Small intestine (tissue), 16 donors: ENCODE measurements around the gene C1orf122. TPM values are rescaled to one million over a fixed set of nuclear protein-coding genes. Genes with fewer than 3 reads are reported as not detected.

ENCODE experiments used
- DNase-seq, 2 donors: peaks; one replicate each; pipeline versions ENCODE4 v3.0.0 to v3.0.0-alpha.2; 2013
- FAIRE-seq: peaks from 2 replicates; lab custom pipeline; 2012; peaks lifted over from hg19 to GRCh38; lab: Jason Lieb, UNC
- H3K27ac ChIP-seq, 3 donors: one replicate each; pipeline ENCODE4 v1.5.1; 2013; ENCODE audit warnings: low read length in 2 of 3, mild to moderate bottlenecking in 2 of 3, control low read depth in 1 of 3, inconsistent platforms in 1 of 3, low read depth in 1 of 3, moderate library complexity in 1 of 3
- H3K27me3 ChIP-seq, 3 donors: one replicate each; pipeline ENCODE4 v1.6.1; 2013; ENCODE audit warnings: low read length in 3 of 3, inconsistent platforms in 1 of 3; ENCODE audit not compliant: control insufficient read depth in 3 of 3, insufficient read depth in 3 of 3
- H3K36me3 ChIP-seq, 3 donors: one replicate each; pipeline ENCODE4 v1.6.1; 2013; ENCODE audit warnings: low read length in 3 of 3, inconsistent platforms in 1 of 3, low read depth in 1 of 3, mild to moderate bottlenecking in 1 of 3, moderate library complexity in 1 of 3; ENCODE audit not compliant: control insufficient read depth in 3 of 3, insufficient read depth in 2 of 3
- H3K4me1 ChIP-seq, 3 donors: one replicate each; pipeline ENCODE4 v1.6.1; 2013; ENCODE audit warnings: low read length in 2 of 3, inconsistent platforms in 1 of 3, low read depth in 1 of 3, mild to moderate bottlenecking in 1 of 3, moderate library complexity in 1 of 3; ENCODE audit not compliant: control insufficient read depth in 3 of 3, insufficient read depth in 2 of 3
- H3K4me3 ChIP-seq, 3 donors: one replicate each; pipeline ENCODE4 v1.5.1; 2013; ENCODE audit warnings: low read length in 3 of 3, control low read depth in 1 of 3, inconsistent platforms in 1 of 3, low read depth in 1 of 3, mild to moderate bottlenecking in 1 of 3, moderate library complexity in 1 of 3
- H3K9me3 ChIP-seq, 2 donors: one replicate each; pipeline ENCODE4 v1.6.1; 2013; ENCODE audit warnings: low read depth in 1 of 2, low read length in 1 of 2; ENCODE audit not compliant: control insufficient read depth in 2 of 2, insufficient read depth in 1 of 2
- WGBS, 3 donors: extraction: QIAGEN DNeasy Blood & Tissue Kit; methylation state at CpG; one replicate each; pipeline ENCODE4 v1.1.7; 2013; 5-methylcytosine and 5-hydroxymethylcytosine counted together
- long read RNA-seq, 10 donors: transcript quantifications; one replicate each; lab custom pipeline, GENCODE V29; 2026
- polyA plus RNA-seq, 4 donors: library from polyadenylated mRNA; stranded (reverse) in 3 of 4; unstranded in 1 of 4; fragments of 200-250 nt in 3 of 4; fragments of 120-200 nt in 1 of 4; gene quantifications; one replicate each; pipeline versions ENCODE4 v1.2.1 to v1.2.3, GENCODE V29; 2013
- donor health status: healthy with polysubstance abuse.
- donor health status: control.
- donor health status: control.
- donor health status: Bipolar disorder and iron deficiency.
- donor health status: healthy.

C1orf122 gene
- 10 to 100 TPM; 29.6 to 44.0 (median 38.6) TPM for polyA plus RNA-seq
- long read RNA-seq, donor 1 = 0 reads
- long read RNA-seq, donor 2, transcript C1orf122-204 (3 exons, 1,234 nt) = major isoform, 6 of 9 reads
- long read RNA-seq, donor 2, partial matches to known transcripts = 0 of 9 reads
- long read RNA-seq, donor 2, other reads (novel, unspliced or antisense) = 0 of 9 reads
- long read RNA-seq, donor 3, transcript C1orf122-202 (2 exons, 2,229 nt) = major isoform, 17 of 34 reads
- long read RNA-seq, donor 3, transcript C1orf122-204 (3 exons, 1,234 nt) = minor isoform, 9 of 34 reads
- long read RNA-seq, donor 3, partial matches to known transcripts = 5 of 34 reads
- long read RNA-seq, donor 3, other reads (novel, unspliced or antisense) = 0 of 34 reads
- long read RNA-seq, donor 4, partial matches to known transcripts = 0 of 1 reads
- long read RNA-seq, donor 4, other reads (novel, unspliced or antisense) = 0 of 1 reads
- long read RNA-seq, donor 5, transcript C1orf122-202 (2 exons, 2,229 nt) = major isoform, 5 of 13 reads
- long read RNA-seq, donor 5, partial matches to known transcripts = 0 of 13 reads
- long read RNA-seq, donor 5, other reads (novel, unspliced or antisense) = 0 of 13 reads
- long read RNA-seq, donor 6, transcript C1orf122-202 (2 exons, 2,229 nt) = minor isoform, 7 of 30 reads
- long read RNA-seq, donor 6, transcript C1orf122-204 (3 exons, 1,234 nt) = major isoform, 12 of 30 reads
- long read RNA-seq, donor 6, partial matches to known transcripts = 7 of 30 reads
- long read RNA-seq, donor 6, other reads (novel, unspliced or antisense) = 0 of 30 reads
- long read RNA-seq, donor 7 = 0 reads
- long read RNA-seq, donor 8, partial matches to known transcripts = 0 of 7 reads
- long read RNA-seq, donor 8, other reads (novel, unspliced or antisense) = 0 of 7 reads
- long read RNA-seq, donor 9, transcript C1orf122-202 (2 exons, 2,229 nt) = major isoform, 5 of 7 reads
- long read RNA-seq, donor 9, partial matches to known transcripts = 0 of 7 reads
- long read RNA-seq, donor 9, other reads (novel, unspliced or antisense) = 0 of 7 reads
- long read RNA-seq, donor 10, transcript C1orf122-202 (2 exons, 2,229 nt) = minor isoform, 15 of 42 reads
- long read RNA-seq, donor 10, transcript C1orf122-204 (3 exons, 1,234 nt) = major isoform, 18 of 42 reads
- long read RNA-seq, donor 10, transcript C1orf122-201 (3 exons, 973 nt) = minor isoform, 9 of 42 reads
- long read RNA-seq, donor 10, partial matches to known transcripts = 0 of 42 reads
- long read RNA-seq, donor 10, other reads (novel, unspliced or antisense) = 0 of 42 reads

DNA sequence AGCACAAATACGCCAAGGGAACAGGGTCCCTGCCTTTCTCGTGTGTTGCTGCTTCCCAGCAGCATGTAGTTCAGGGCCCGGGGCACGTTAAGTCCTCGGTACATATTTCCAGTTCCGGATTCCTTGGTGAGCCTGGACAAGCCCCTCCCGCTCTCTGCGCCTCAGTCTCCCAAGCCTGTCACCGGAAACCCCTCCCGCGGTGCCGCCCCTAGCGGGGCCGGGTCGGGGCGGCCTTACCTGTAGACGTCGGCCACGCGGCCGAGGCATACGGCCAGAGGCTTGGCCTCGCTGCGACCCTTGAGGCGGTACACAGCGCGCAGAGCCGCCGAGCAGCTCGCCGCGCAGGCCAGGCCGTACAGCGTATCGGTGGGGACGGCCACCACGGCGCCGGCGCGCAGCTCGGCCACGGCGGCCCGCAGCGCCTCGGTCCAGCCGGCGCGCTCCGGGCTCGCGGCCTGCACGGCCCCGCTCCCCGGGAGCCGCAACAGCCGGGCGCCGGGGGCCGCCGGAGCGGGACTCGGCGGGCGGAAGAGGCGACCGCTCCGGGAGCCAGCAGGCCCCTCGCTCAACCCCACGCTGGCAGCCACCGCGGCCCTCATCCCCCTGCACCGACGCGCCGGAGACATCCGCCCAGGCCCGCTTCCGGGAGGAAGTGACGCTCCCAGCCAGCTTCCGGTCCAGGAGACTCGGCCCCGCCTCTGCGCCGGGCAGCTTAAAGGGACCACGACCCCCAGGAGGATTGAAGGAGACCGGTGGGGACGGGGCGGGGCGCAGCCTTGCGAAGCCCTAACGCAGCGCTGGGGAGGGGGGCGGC lies at the start of gene C1orf122, which contains the start of gene YRDC:
Gene C1orf122 (plus strand): TSS at position 236 of the 814 bp plus-strand sequence. CDS start 615 bp downstream, outside the sequence.
Gene YRDC (minus strand): TSS at position 654 of the 814 bp plus-strand sequence. CDS start 28 bp downstream, at position 626.
- H3K27ac ChIP-seq = peak within 1 kb of the TSS; percentile 71 to 98 (median 85)
- 0% methylated on average over 62 to 95 of the region's 95 CpGs for WGBS, 3 donors
- H3K4me3 ChIP-seq = peak within 1 kb of the TSS; percentile 71 to 86 (median 76)
- peak; percentile 94 to 96 for DNase-seq
- H3K4me1 ChIP-seq = peaks cover 2 to 7% (median 5%) of the 10 kb centered on the region in 3 donors
- H3K9me3 ChIP-seq = no peaks in the 10 kb centered on the region
- no peaks in the 10 kb centered on the region for H3K27me3 ChIP-seq
- peaks cover 15 to 42% (median 17%) of the 10 kb centered on the region in 3 donors for H3K36me3 ChIP-seq
- no peak for FAIRE-seq

- Histone ChIP-seq H3K9me3 (peaks cover 0 to 2% of the 10 kb centered on the region in 2 donors), H3K27ac (no peak overlapping the region), H3K4me1 (no peaks in the 10 kb centered on the region), H3K27me3 (peaks cover 2 to 54% (median 21%) of the 10 kb centered on the region in 3 donors), H3K4me3 (no peak overlapping the region), H3K36me3 (no peaks in the 10 kb centered on the region)
- DNase-seq (no peak), FAIRE-seq (no peak)
- WGBS, 3 donors = 78 to 83% (median 80%) methylated on average over 2 of the region's 2 CpGs
These were observed 48.1 kb upstream of the C1orf122 start for GRCh38 chr1:37759451-37759850.

DNA sequence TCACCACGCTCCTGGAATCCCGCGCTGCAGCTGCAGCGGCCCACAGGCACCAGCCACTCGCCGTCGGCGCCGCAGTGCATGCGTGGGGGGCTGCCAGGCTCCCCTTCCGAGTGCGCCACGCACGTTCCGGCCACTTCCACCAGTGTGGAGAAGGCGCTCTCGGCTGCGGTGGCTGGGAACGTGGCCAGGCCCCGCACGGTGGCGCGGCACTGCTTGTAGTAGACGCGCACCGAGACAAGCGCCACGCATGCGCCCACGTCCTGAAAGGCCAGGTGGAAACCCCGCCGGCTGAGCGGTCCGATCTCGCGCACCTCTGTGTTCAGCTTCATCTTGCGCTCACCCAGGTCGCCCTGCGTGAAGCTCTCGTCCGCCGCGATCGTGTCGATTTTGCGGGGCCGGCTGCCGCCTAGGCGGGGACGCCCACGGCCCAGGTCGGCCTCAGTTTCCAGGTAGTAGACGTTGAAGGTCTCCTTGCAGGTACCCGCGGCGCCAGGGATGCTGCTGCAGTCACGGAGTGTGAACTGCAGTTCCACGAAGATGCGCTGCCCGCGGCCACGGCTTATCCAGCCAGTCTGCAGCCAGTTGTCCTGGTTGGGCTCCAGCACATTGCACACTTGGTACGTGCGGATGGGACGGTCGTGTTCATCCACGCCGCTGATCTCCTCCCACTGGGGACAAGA lies 46.0 kb upstream of the C1orf122 start:
- H3K36me3 ChIP-seq = no peaks in the 10 kb centered on the region
- H3K4me1 ChIP-seq = peaks cover 0 to 2% (median 0%) of the 10 kb centered on the region in 3 donors
- H3K27me3 ChIP-seq = peaks cover 5 to 61% (median 37%) of the 10 kb centered on the region in 3 donors
- DNase-seq (no peak), FAIRE-seq (no peak)
- no peak overlapping the region for H3K27ac ChIP-seq
- WGBS, 3 donors = 56 to 74% (median 72%) methylated on average over 61 to 68 of the region's 68 CpGs
- H3K9me3 ChIP-seq = peaks cover 0 to 2% of the 10 kb centered on the region in 2 donors
- H3K4me3 ChIP-seq = no peak overlapping the region

GRCh38 chr1:37762516-37762915 lies 45.1 kb upstream of the C1orf122 start:
- Histone ChIP-seq H3K9me3 (peaks cover 0 to 2% of the 10 kb centered on the region in 2 donors), H3K4me1 (peaks cover 0 to 2% (median 0%) of the 10 kb centered on the region in 3 donors), H3K27ac (no peak overlapping the region), H3K27me3 (peaks cover 7 to 59% (median 43%) of the 10 kb centered on the region in 3 donors), H3K36me3 (no peaks in the 10 kb centered on the region), H3K4me3 (no peak overlapping the region)
- WGBS, 3 donors = 48 to 63% (median 62%) methylated on average over 2 of the region's 2 CpGs
- DNase-seq = no peak
- FAIRE-seq = no peak

GRCh38 chr1:37763791-37764413 lies 43.7 kb upstream of the C1orf122 start:
- no peak for DNase-seq
- FAIRE-seq = no peak
- no peaks in the 10 kb centered on the region for H3K36me3 ChIP-seq
- no peak overlapping the region for H3K4me3 ChIP-seq
- H3K27me3 ChIP-seq = peaks cover 7 to 54% (median 45%) of the 10 kb centered on the region in 3 donors
- peaks cover 0 to 2% of the 10 kb centered on the region in 2 donors for H3K9me3 ChIP-seq
- H3K27ac ChIP-seq = no peak overlapping the region
- peaks cover 0 to 2% (median 0%) of the 10 kb centered on the region in 3 donors for H3K4me1 ChIP-seq
- 27 to 43% (median 36%) methylated on average over 22 to 25 of the region's 25 CpGs for WGBS, 3 donors

DNA sequence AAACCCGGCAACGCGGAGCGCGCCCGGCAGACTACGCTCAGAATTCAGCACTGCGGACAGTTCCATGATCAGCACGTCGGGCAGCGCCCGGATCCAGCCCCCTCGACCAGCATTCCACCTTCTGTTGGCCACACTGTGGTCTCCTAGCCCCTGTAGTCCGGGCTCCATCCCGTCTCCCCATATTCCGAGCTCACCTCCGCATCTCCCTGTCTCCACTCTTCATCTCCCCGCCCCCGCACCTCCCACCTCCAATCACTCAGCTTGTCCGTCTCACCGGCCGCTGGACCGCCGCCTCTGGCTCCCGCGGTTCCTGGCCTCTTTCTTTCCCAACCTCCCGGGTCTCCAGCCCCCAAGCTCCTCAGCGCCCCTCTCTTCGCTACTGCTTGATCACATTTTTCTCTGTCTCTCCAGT lies 43.2 kb upstream of the C1orf122 start:
- H3K27ac ChIP-seq = no peak overlapping the region
- FAIRE-seq = no peak
- WGBS, 3 donors = 6 to 20% (median 10%) methylated on average over 24 to 29 of the region's 29 CpGs
- H3K9me3 ChIP-seq = peaks cover 0 to 2% of the 10 kb centered on the region in 2 donors
- H3K4me3 ChIP-seq = no peak overlapping the region
- DNase-seq = peak in 1 of 2 donors; percentile 72
- no peaks in the 10 kb centered on the region for H3K36me3 ChIP-seq
- H3K27me3 ChIP-seq = peaks cover 7 to 54% (median 43%) of the 10 kb centered on the region in 3 donors
- H3K4me1 ChIP-seq = peaks cover 0 to 2% (median 0%) of the 10 kb centered on the region in 3 donors
